Right atrium auricular region (tissue), 2 donors: ENCODE data around the gene ZNHIT3. TPM values are rescaled to one million over a fixed set of nuclear protein-coding genes. Genes with fewer than 3 reads are reported as not detected.
"Not testable (repeated sequence)": the region's sequence is repeated elsewhere in the genome, so short reads cannot be mapped to it uniquely, and the experiment has no call there.

ENCODE experiments used
- DNase-seq: peaks from one replicate; pipeline ENCODE4 v3.0.0-alpha.2; 2019; ENCODE audit warnings: low spot score
- H3K27ac ChIP-seq, 2 donors: fragments of 200-600 bp; sonication (generic); 1 replicate in 1 of 2; 2 replicates in 1 of 2; pipeline ENCODE4 v1.5.1; 2016 to 2019
- H3K27me3 ChIP-seq, 2 donors: fragments of 200-600 bp; sonication (generic); one replicate each; pipeline versions ENCODE4 v1.5.1 to v1.6.0; 2017 to 2019
- H3K36me3 ChIP-seq: fragments of 200-600 bp; sonication (generic); one replicate; pipeline ENCODE4 v1.5.1; 2016
- H3K4me1 ChIP-seq, 2 donors: fragments of 200-600 bp; sonication (generic); one replicate each; pipeline versions ENCODE4 v1.5.1 to v1.6.0; 2017 to 2019
- H3K4me3 ChIP-seq, 2 donors: fragments of 200-600 bp; sonication (generic); 1 replicate in 1 of 2; 2 replicates in 1 of 2; pipeline ENCODE4 v1.5.1; 2017 to 2019; ENCODE audit warnings: mild to moderate bottlenecking in 1 of 2, moderate library complexity in 1 of 2
- H3K9me3 ChIP-seq, 2 donors: fragments of 200-600 bp; sonication (generic); one replicate each; pipeline ENCODE4 v1.5.1; 2019
- CTCF ChIP-seq, 2 donors: fragments of 200-600 bp; sonication (generic); IDR thresholded peaks; one replicate each; pipeline ENCODE4 v1.5.1; 2019; ENCODE audit warnings: antibody characterized with exemption in 2 of 2
- total RNA-seq, 2 donors: library from RNA; depleted of rRNA; stranded (reverse); fragments of >200 nt; gene quantifications; one replicate each; pipeline ENCODE4 v1.1.0, GENCODE V29; 2016

ZNHIT3 gene
- total RNA-seq, 2 donors from 2014 or later: 16.4 to 17.6 TPM

DNA sequence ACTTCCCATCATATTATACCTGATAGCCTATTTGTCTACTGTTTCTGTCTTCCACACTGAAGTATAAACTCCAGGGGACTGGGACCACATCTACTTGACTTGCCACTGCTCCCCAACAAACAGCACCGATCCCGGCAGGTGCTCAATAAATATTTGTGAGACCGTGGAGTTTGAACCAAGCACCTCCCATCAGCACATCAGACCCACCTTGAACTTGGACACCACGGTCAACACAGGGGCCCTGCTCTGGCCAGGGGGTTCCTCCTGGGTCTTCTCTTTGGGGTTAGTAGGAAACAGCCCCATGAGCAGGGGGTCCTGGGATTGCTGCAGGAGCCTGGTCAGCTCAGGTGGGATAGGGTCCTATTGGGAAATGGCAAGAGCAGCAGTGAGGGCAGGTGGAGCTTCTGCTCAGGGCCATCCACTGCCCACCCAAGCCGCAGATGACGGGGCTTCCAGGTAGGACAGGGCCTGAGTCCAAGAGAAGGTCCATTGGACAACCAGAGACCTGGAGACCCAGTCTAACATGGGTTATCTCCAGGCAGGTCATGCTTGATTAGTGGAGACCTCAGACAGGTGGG lies 19.9 kb downstream of the ZNHIT3 start:
- Histone ChIP-seq H3K4me1 (no peaks in the 10 kb centered on the region), H3K27ac (no peak overlapping the region), H3K27me3 (no peaks in the 10 kb centered on the region), H3K4me3 (no peak overlapping the region), H3K9me3 (no peaks in the 10 kb centered on the region), H3K36me3 (peaks cover 26% of the 10 kb centered on the region)
- TF ChIP-seq CTCF (IDR thresholded peaks at IDR 0.05): no peak
- no peak for DNase-seq

DNA sequence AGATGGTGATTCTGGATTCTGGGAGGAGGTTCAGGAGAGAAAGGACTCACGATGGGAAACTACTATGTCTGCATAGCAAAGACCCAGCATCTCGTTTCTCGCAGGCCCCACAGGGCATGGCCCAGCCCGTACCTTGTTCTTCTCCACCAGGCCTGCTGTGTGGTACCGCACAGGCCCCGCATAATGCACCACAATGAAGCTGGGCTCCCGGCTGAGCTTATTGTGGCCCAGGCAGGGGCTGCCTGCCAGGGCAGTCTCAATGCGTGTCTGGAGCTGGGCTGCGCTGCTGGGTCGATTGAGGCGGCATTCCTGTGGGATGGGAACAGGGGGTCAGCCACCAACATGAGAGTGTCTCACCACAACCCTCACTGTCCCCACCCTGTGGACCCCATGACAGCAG lies 20.4 kb downstream of the ZNHIT3 start:
- no peak overlapping the region for H3K27ac ChIP-seq
- no peaks in the 10 kb centered on the region for H3K27me3 ChIP-seq
- no peak for TF ChIP-seq CTCF (IDR thresholded peaks at IDR 0.05)
- peaks cover 26% of the 10 kb centered on the region for H3K36me3 ChIP-seq
- no peak for DNase-seq
- no peaks in the 10 kb centered on the region for H3K9me3 ChIP-seq
- H3K4me1 ChIP-seq: no peaks in the 10 kb centered on the region
- no peak overlapping the region for H3K4me3 ChIP-seq

- H3K4me1 ChIP-seq: no peaks in the 10 kb centered on the region
- no peak for DNase-seq
- no peak overlapping the region for H3K4me3 ChIP-seq
- no peak for TF ChIP-seq CTCF (IDR thresholded peaks at IDR 0.05)
- peaks cover 26% of the 10 kb centered on the region for H3K36me3 ChIP-seq
- no peaks in the 10 kb centered on the region for H3K27me3 ChIP-seq
- H3K27ac ChIP-seq: no peak overlapping the region
- H3K9me3 ChIP-seq: no peaks in the 10 kb centered on the region
These were observed 20.8 kb downstream of the ZNHIT3 start for GRCh38 chr17:36507266-36507665.

- not testable (repeated sequence) for DNase-seq, H3K4me3 ChIP-seq
- H3K36me3 ChIP-seq: peaks cover 28% of the 10 kb centered on the region
These were observed 22.0 kb downstream of the ZNHIT3 start for GRCh38 chr17:36508439-36508838.

GRCh38 chr17:36509272-36509985 lies 22.9 kb downstream of the ZNHIT3 start:
- DNase-seq: no peak
- Histone ChIP-seq H3K27ac (no peak overlapping the region), H3K36me3 (peaks cover 24% of the 10 kb centered on the region), H3K27me3 (no peaks in the 10 kb centered on the region), H3K9me3 (no peaks in the 10 kb centered on the region), H3K4me1 (no peaks in the 10 kb centered on the region), H3K4me3 (no peak overlapping the region)
- no peak for TF ChIP-seq CTCF (IDR thresholded peaks at IDR 0.05)

More at GRCh38 chr17:36508439-36508838, 22.0 kb downstream of the ZNHIT3 start:
- H3K27me3 ChIP-seq, H3K4me1 ChIP-seq, H3K9me3 ChIP-seq, H3K27ac ChIP-seq: not testable (repeated sequence)

DNA sequence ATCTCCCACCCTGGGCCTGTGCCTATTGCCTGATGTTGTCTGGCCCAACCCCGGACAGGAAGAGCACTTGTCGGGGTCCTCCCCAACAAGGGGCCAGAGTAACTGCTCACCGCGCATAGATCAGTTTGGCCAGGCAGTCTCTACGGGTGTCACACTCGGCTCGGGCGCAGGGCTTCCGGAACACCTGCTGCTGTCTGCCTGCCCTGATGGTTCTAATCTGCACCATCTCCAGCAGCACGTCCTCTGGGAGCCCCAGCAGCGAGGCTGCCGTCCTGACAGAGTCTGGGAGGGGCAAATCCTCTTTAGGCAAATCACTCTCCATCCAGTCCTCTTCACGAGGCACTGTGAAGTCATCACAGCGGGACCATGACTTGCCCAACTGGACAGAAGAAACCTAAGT lies 24.2 kb downstream of the ZNHIT3 start:
- DNase-seq: no peak
- no peak overlapping the region for H3K4me3 ChIP-seq
- no peak overlapping the region for H3K27ac ChIP-seq
- no peaks in the 10 kb centered on the region for H3K27me3 ChIP-seq
- no peaks in the 10 kb centered on the region for H3K9me3 ChIP-seq
- H3K36me3 ChIP-seq: peaks cover 13% of the 10 kb centered on the region
- TF ChIP-seq CTCF (IDR thresholded peaks at IDR 0.05): no peak
- H3K4me1 ChIP-seq: no peaks in the 10 kb centered on the region
